ENCODE results near the gene C12orf57. TPM values are rescaled to one million over a fixed set of nuclear protein-coding genes. Genes with fewer than 3 reads are reported as not detected.

Gene C12orf57
- total RNA-seq, 1 experiment from 2014 or later: 158 TPM

DNA sequence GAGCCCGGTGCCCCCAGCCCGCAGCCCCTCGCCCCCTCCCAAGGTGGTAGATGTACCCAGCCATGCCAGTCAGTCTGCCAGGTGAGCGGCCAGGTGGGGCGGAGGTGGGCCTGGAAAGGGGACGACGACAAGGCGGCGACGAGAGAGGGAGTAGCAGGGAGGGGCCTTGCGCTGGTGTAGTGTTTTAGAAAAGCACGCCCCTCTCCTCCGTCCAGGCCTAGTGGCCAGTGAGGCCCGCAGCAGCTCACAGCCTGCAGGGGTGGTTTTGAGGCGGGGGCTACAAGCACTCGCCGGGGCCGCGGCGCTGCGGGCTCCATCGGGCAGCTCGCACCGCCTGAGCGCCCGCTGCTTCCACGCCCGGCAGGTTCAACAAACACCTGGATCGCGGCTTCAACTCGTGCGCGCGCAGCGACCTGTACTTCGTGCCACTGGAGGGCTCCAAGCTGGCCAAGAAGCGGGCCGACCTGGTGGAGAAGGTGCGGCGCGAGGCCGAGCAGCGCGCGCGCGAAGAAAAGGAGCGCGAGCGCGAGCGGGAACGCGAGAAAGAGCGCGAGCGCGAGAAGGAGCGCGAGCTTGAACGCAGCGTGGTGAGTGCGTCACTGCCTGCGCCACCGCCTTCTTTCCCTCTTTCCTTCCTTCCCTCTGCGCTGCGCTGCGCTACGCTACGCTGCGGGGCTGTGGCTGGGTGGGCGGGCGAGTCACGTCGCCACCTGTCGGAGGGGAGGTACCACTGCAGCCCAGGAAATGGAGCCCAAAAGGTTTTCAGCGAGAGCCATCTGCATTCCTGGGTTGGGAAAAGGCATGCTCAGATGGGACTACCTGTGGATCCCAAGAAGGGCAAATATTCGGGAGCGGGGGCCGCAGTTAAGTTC lies 6.1 kb upstream of the C12orf57 start (continued):
- TF ChIP-seq ZMAT4 (CRISPR knock-in tag; IDR thresholded peaks at IDR 0.05) (peak; percentile 66; the same call in 1 of the 2 replicates), ESRRA (CRISPR knock-in tag; IDR thresholded peaks at IDR 0.05; ENCODE audit: borderline replicate concordance) (peak; percentile 75), ARID4B (CRISPR knock-in tag; IDR thresholded peaks at IDR 0.05; ENCODE audit: borderline replicate concordance) (peak; percentile 92; the same call in 1 of the 2 replicates), NFATC4 (CRISPR knock-in tag; IDR thresholded peaks at IDR 0.05) (peak; percentile 84; the same call in 1 of the 2 replicates), ATF6 (CRISPR knock-in tag; IDR thresholded peaks at IDR 0.05) (no peak), MXD4 (CRISPR knock-in tag; IDR thresholded peaks at IDR 0.05; ENCODE audit: borderline replicate concordance) (no peak), USF1 (CRISPR knock-in tag; IDR thresholded peaks at IDR 0.05) (peak; percentile 65; the same call in 1 of the 2 replicates), TEAD4 (CRISPR knock-in tag; IDR thresholded peaks at IDR 0.05) (peak; percentile 32; the same call in 1 of the 2 replicates), AR (CRISPR knock-in tag; IDR thresholded peaks at IDR 0.05) (no peak), ZNF263 (CRISPR knock-in tag; IDR thresholded peaks at IDR 0.05; ENCODE audit: low read depth) (no peak), SMAD4 (CRISPR knock-in tag; IDR thresholded peaks at IDR 0.05) (no peak), CREM (CRISPR knock-in tag; IDR thresholded peaks at IDR 0.05) (peak; percentile 96), NR3C1 (CRISPR knock-in tag; conservative IDR thresholded peaks at IDR 0.05; ENCODE audit: low read depth) (peak; percentile 83; the same call in 1 of the 2 replicates), ZNF532 (CRISPR knock-in tag; IDR thresholded peaks at IDR 0.05; ENCODE audit: borderline replicate concordance) (peak; percentile 85), CREB1 (CRISPR knock-in tag; IDR thresholded peaks at IDR 0.05) (peak; percentile 90), ZNF425 (CRISPR knock-in tag; conservative IDR thresholded peaks at IDR 0.05) (0 out of 2 replicates have a peak, but pooled peaks have one; percentile 37)
- TF ChIP-seq, protein P1, sequence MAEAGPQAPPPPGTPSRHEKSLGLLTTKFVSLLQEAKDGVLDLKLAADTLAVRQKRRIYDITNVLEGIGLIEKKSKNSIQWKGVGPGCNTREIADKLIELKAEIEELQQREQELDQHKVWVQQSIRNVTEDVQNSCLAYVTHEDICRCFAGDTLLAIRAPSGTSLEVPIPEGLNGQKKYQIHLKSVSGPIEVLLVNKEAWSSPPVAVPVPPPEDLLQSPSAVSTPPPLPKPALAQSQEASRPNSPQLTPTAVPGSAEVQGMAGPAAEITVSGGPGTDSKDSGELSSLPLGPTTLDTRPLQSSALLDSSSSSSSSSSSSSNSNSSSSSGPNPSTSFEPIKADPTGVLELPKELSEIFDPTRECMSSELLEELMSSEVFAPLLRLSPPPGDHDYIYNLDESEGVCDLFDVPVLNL (CRISPR knock-in tag; IDR thresholded peaks at IDR 0.05; ENCODE audit: borderline replicate concordance, low read depth): peak; percentile 93
